DMS79 (cell line): ENCODE measurements around the gene DR1.
"Not testable (repeated sequence)": the region's sequence is repeated elsewhere in the genome, so short reads cannot be mapped to it uniquely, and the experiment has no call there.

Experiments
- DNase-seq: peaks from one replicate; lab custom pipeline; 2025; lab: John Stamatoyannopoulos, UW

Gene DR1

GRCh38 chr1:93386268-93386667 is 40.6 kb downstream of the DR1 start:
- DNase-seq: not testable (repeated sequence)

DNA sequence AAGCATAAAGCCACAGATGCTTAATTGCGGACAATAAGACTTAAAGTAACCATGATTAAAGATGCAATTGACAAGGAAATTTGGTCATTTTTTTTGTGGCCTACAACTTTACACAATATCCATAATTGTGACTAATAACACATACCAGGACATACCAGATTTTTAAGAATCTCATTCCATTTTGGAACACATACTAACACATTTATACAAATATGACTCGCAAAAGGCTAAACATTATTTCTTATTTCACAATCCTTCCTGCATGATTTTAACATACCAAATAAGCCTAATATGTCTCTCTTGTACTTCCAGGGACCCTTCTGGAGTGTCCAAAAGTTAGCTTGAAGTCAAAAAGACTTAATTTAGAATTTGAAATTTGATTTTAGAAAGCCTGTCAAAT is 48.8 kb downstream of the DR1 start:
- DNase-seq: no peak

GRCh38 chr1:93395195-93395594 is 49.5 kb downstream of the DR1 start:
- no peak for DNase-seq

- DNase-seq: no peak
Measured at GRCh38 chr1:93399781-93400180, 54.1 kb downstream of the DR1 start.

DNA sequence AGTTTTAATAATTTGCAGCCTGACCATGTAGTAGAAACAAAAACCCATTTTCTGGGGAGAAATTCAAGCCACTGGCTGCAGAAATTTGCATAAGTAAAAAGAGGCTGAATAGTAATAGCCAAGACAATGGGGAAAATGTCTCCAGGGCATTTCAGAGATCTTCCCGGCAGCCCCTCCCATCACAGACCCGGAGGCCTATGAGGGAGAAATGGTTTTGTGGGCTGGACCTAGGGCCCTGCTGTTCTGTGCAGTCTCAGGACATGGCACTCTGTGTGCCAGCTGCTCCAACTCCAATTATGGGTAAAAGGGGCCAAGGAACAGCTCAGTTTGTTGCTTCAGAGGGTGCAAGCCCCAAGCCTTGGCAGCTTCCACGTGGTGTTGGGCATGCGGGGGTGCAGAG is 62.5 kb downstream of the DR1 start:
- no peak for DNase-seq

DNA sequence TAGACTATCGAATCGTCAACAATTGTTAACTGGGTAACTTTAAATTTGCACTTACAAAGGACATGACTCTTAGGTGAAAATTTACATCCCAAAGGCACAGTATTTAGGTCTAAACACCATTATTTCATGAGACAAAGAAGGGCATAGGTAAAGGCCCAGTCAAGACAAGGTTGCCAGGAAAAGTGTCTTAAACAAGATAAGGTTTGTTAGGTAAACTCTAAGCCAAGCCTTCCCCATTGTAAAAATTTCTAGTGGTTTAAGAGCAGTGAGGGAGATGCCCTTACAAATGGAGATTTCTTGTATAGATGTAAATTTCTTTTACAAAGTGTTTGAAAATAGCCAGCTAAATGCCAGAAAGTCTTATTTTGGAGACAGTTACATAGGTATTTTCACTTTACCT is 65.3 kb downstream of the DR1 start:
- DNase-seq: no peak

- DNase-seq: no peak
Measured at GRCh38 chr1:93414749-93415148, 69.0 kb downstream of the DR1 start.

GRCh38 chr1:93415296-93415695 is 69.6 kb downstream of the DR1 start:
- DNase-seq: no peak

DNA sequence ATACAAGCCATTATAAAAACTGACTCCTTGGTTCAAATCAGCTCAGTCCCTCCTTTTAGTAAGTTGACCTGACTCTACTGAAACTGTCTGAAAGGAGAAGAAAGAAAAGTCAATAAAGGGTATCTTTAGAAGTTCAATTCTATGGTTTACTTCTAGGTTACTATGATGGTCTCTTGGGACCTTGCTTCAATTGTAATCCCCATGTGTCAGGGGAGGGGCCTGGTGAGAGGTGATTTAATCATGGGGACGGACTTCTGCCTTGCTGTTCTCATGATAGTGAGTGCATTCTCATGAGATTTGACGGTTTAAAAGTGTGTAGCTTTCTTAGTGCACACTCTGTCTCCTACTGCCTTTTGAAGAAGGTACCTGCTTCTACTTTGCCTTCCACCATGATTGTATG is 70.5 kb downstream of the DR1 start:
- DNase-seq: no peak
